ENCODE measurements around the gene FGFBP2. TPM values are rescaled to one million over a fixed set of nuclear protein-coding genes. Genes with fewer than 3 reads are reported as not detected.

FGFBP2 gene
- total and polyA plus RNA-seq, 2 donors from 2014 or later: 0.72 TPM; not detected in 1

DNA sequence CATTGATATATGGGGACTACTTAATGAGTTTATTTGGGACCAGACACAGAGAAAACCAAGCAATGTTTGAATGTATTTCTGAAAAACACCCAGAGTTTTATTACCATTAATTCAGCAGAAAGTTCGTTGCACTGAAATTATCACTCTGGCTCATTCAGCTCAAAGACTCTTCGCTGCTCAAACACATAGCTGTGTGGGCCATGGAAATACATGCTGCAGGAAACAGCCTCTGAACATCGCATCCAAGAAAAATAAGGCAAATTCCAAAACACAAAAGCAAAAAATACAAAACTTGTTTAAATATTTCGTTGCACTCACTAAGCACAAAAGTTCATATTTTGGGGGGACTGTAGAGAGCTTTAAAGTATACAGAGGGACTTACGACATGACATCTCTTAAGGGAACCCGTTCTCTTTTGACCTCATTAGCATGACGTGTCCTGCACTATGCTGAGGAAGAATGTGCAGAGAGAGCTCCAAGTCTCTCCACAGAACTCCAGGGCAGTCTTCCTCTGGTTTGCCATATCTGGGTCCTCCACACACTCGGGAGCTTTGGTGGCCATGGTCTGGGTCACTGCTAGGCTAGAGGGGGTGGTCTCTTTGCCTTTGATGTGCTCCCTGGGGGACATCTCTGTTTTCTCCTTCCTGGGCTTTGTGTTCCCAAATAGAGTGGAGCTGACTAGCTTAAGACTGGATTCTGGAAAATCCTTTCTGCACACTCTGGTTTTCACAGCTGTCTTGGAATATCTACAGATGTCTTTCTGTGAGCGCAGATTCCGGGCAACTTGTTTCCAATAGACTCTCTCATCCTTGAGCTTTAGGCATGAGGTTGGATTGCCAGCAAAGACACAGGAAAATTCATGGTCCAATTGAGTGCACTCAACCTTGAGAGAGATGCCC, 27.2 kb downstream of the FGFBP2 start:
- Histone ChIP-seq H3K4me3 (ENCODE audit: low read length in 3 of 3) (no peak overlapping the region), H3K4me1 (ENCODE audit: control insufficient read depth in 2 of 3, insufficient read depth in 2 of 3, low read depth in 1 of 3, low read length in 3 of 3) (no peaks in the 10 kb centered on the region), H3K27ac (ENCODE audit: low read depth in 2 of 2, low read length in 2 of 2) (no peak overlapping the region), H3K9ac (ENCODE audit: low read length in 3 of 3) (no peak overlapping the region), H3K36me3 (ENCODE audit: control insufficient read depth in 2 of 3, insufficient read depth in 3 of 3, low read length in 3 of 3) (no peaks in the 10 kb centered on the region), H3K9me3 (ENCODE audit: control insufficient read depth in 2 of 3, insufficient read depth in 1 of 3, low read length in 3 of 3) (no peaks in the 10 kb centered on the region), H3K27me3 (ENCODE audit: control insufficient read depth, insufficient read depth, low read length) (no peaks in the 10 kb centered on the region)
- TF ChIP-seq, protein P1, sequence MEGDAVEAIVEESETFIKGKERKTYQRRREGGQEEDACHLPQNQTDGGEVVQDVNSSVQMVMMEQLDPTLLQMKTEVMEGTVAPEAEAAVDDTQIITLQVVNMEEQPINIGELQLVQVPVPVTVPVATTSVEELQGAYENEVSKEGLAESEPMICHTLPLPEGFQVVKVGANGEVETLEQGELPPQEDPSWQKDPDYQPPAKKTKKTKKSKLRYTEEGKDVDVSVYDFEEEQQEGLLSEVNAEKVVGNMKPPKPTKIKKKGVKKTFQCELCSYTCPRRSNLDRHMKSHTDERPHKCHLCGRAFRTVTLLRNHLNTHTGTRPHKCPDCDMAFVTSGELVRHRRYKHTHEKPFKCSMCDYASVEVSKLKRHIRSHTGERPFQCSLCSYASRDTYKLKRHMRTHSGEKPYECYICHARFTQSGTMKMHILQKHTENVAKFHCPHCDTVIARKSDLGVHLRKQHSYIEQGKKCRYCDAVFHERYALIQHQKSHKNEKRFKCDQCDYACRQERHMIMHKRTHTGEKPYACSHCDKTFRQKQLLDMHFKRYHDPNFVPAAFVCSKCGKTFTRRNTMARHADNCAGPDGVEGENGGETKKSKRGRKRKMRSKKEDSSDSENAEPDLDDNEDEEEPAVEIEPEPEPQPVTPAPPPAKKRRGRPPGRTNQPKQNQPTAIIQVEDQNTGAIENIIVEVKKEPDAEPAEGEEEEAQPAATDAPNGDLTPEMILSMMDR (IDR thresholded peaks at IDR 0.05; ENCODE audit: borderline replicate concordance, extremely low read depth, insufficient read depth): no peak
- intact Hi-C loops (cut with DNase I): no loop called here
- DNase-seq (peak in 2 of 5 donors; percentile 14 to 43), FAIRE-seq (no peak)

DNA sequence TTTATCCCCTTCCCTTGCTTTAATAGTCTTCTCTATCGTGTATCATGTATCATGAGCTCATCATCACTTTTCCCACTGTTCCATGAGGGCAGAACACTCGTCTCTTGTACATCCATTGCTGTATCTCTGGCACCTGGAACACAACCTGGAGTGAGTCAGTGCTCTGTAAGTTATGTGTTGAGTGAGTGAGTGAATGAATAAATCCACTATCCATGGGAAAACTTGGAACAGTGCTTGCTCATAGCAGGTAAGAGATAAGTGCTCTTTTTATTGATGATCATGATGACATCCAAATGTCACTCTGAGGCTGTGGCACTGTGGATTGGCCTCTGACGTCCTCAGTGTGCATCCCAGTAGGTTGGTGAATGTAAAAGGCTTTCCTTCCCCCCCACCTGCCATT, 28.7 kb downstream of the FGFBP2 start:
- no peaks in the 10 kb centered on the region for H3K27me3 ChIP-seq (ENCODE audit: control insufficient read depth, insufficient read depth, low read length)
- no peaks in the 10 kb centered on the region for H3K4me1 ChIP-seq (ENCODE audit: control insufficient read depth in 2 of 3, insufficient read depth in 2 of 3, low read depth in 1 of 3, low read length in 3 of 3)
- H3K4me3 ChIP-seq (ENCODE audit: low read length in 3 of 3): no peak overlapping the region
- TF ChIP-seq, protein P1 (IDR thresholded peaks at IDR 0.05; ENCODE audit: borderline replicate concordance, extremely low read depth, insufficient read depth): no peak
- DNase-seq (no peak), FAIRE-seq (no peak)
- H3K27ac ChIP-seq (ENCODE audit: low read depth in 2 of 2, low read length in 2 of 2): no peak overlapping the region
- H3K9ac ChIP-seq (ENCODE audit: low read length in 3 of 3): no peak overlapping the region
- H3K36me3 ChIP-seq (ENCODE audit: control insufficient read depth in 2 of 3, insufficient read depth in 3 of 3, low read length in 3 of 3): no peaks in the 10 kb centered on the region
- intact Hi-C loops (cut with DNase I): no loop called here
- no peaks in the 10 kb centered on the region for H3K9me3 ChIP-seq (ENCODE audit: control insufficient read depth in 2 of 3, insufficient read depth in 1 of 3, low read length in 3 of 3)

DNA sequence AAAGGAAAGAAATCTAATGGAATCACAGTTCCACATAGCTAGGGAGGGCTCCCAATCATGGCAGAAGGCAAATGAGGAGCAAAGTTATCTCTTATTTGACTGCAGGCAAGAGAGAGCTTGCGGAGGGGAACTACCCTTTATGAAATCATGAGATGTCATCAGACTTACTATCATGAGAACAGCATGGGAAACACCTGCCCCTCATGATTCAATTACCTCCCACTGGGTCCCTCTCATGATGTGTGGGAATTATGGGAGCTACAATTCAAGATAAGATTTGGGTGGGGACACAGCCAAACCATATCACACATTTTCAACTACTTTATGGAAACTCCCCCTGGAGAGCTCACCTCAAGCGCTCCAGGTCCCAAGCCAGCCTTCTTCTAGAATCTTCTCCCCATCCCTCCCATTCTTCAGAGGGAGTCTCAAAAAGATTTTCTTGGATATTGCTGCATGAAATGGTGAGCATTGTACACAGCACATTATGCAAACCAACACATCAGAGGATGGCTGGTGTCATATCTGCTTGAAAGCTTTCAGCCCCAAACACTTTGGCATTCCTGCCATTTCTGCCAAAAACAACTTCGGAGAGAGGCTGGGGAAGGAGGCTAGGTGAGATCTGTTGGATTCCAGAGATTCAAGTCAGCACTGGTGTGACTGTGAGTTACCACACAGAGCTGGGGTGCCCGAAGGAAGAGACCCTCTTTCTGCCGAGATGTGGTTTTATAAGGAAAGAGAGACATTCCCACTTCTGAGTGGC, 31.3 kb downstream of the FGFBP2 start:
- Histone ChIP-seq H3K27ac (ENCODE audit: low read depth in 2 of 2, low read length in 2 of 2) (no peak overlapping the region), H3K36me3 (ENCODE audit: control insufficient read depth in 2 of 3, insufficient read depth in 3 of 3, low read length in 3 of 3) (no peaks in the 10 kb centered on the region), H3K27me3 (ENCODE audit: control insufficient read depth, insufficient read depth, low read length) (no peaks in the 10 kb centered on the region), H3K9me3 (ENCODE audit: control insufficient read depth in 2 of 3, insufficient read depth in 1 of 3, low read length in 3 of 3) (no peaks in the 10 kb centered on the region), H3K4me3 (ENCODE audit: low read length in 3 of 3) (no peak overlapping the region), H3K4me1 (ENCODE audit: control insufficient read depth in 2 of 3, insufficient read depth in 2 of 3, low read depth in 1 of 3, low read length in 3 of 3) (no peaks in the 10 kb centered on the region), H3K9ac (ENCODE audit: low read length in 3 of 3) (no peak overlapping the region)
- FAIRE-seq (no peak), DNase-seq (no peak)
- TF ChIP-seq, protein P1 (IDR thresholded peaks at IDR 0.05; ENCODE audit: borderline replicate concordance, extremely low read depth, insufficient read depth): no peak
- intact Hi-C loops (cut with DNase I): no loop called here
